ENCODE results near the gene SLC1A2. TPM values are rescaled to one million over a fixed set of nuclear protein-coding genes. Genes with fewer than 3 reads are reported as not detected.

SLC1A2 gene
- total RNA-seq, 1 donor from 2014 or later, result 54.3 TPM

- Mint-ChIP-seq H3K27ac (ENCODE audit: unreplicated experiment) (no peak overlapping the region), H3K27me3 (ENCODE audit: unreplicated experiment) (no peaks in the 10 kb centered on the region), H3K36me3 (ENCODE audit: unreplicated experiment) (peaks cover 11% of the 10 kb centered on the region), H3K9me3 (ENCODE audit: unreplicated experiment) (no peaks in the 10 kb centered on the region), H3K4me3 (ENCODE audit: unreplicated experiment) (no peak overlapping the region), H3K4me1 (ENCODE audit: low read depth, unreplicated experiment) (no peaks in the 10 kb centered on the region)
- peak; percentile 41 for DNase-seq
- peak; percentile 96 for TF ChIP-seq CTCF (IDR thresholded peaks at IDR 0.05; ENCODE audit: partially characterized antibody, unreplicated experiment)
Measured at GRCh38 chr11:35237860-35238715, 181.3 kb downstream of the SLC1A2 start.

GRCh38 chr11:35237351-35237750, 182.0 kb downstream of the SLC1A2 start:
- Mint-ChIP-seq H3K4me3 (ENCODE audit: unreplicated experiment) (no peak overlapping the region), H3K36me3 (ENCODE audit: unreplicated experiment) (peaks cover 11% of the 10 kb centered on the region), H3K4me1 (ENCODE audit: low read depth, unreplicated experiment) (no peaks in the 10 kb centered on the region), H3K27me3 (ENCODE audit: unreplicated experiment) (no peaks in the 10 kb centered on the region), H3K9me3 (ENCODE audit: unreplicated experiment) (no peaks in the 10 kb centered on the region), H3K27ac (ENCODE audit: unreplicated experiment) (no peak overlapping the region)
- DNase-seq, result no peak
- TF ChIP-seq CTCF (IDR thresholded peaks at IDR 0.05; ENCODE audit: partially characterized antibody, unreplicated experiment), result no peak

GRCh38 chr11:35236667-35237003, 182.7 kb downstream of the SLC1A2 start:
- no peaks in the 10 kb centered on the region for H3K27me3 Mint-ChIP-seq (ENCODE audit: unreplicated experiment)
- peaks cover 11% of the 10 kb centered on the region for H3K36me3 Mint-ChIP-seq (ENCODE audit: unreplicated experiment)
- no peaks in the 10 kb centered on the region for H3K9me3 Mint-ChIP-seq (ENCODE audit: unreplicated experiment)
- no peak overlapping the region for H3K4me3 Mint-ChIP-seq (ENCODE audit: unreplicated experiment)
- no peak for DNase-seq
- no peaks in the 10 kb centered on the region for H3K4me1 Mint-ChIP-seq (ENCODE audit: low read depth, unreplicated experiment)
- TF ChIP-seq CTCF (IDR thresholded peaks at IDR 0.05; ENCODE audit: partially characterized antibody, unreplicated experiment), result no peak
- no peak overlapping the region for H3K27ac Mint-ChIP-seq (ENCODE audit: unreplicated experiment)

GRCh38 chr11:35235936-35236666, 183.3 kb downstream of the SLC1A2 start:
- H3K4me1 Mint-ChIP-seq (ENCODE audit: low read depth, unreplicated experiment), result no peaks in the 10 kb centered on the region
- H3K4me3 Mint-ChIP-seq (ENCODE audit: unreplicated experiment), result no peak overlapping the region
- DNase-seq, result no peak
- no peak overlapping the region for H3K27ac Mint-ChIP-seq (ENCODE audit: unreplicated experiment)
- H3K9me3 Mint-ChIP-seq (ENCODE audit: unreplicated experiment), result no peaks in the 10 kb centered on the region
- H3K36me3 Mint-ChIP-seq (ENCODE audit: unreplicated experiment), result peaks cover 11% of the 10 kb centered on the region
- no peak for TF ChIP-seq CTCF (IDR thresholded peaks at IDR 0.05; ENCODE audit: partially characterized antibody, unreplicated experiment)
- H3K27me3 Mint-ChIP-seq (ENCODE audit: unreplicated experiment), result no peaks in the 10 kb centered on the region

- H3K27me3 Mint-ChIP-seq (ENCODE audit: unreplicated experiment), result no peaks in the 10 kb centered on the region
- no peaks in the 10 kb centered on the region for H3K4me1 Mint-ChIP-seq (ENCODE audit: low read depth, unreplicated experiment)
- H3K36me3 Mint-ChIP-seq (ENCODE audit: unreplicated experiment), result peaks cover 11% of the 10 kb centered on the region
- no peak overlapping the region for H3K27ac Mint-ChIP-seq (ENCODE audit: unreplicated experiment)
- no peak for TF ChIP-seq CTCF (IDR thresholded peaks at IDR 0.05; ENCODE audit: partially characterized antibody, unreplicated experiment)
- H3K4me3 Mint-ChIP-seq (ENCODE audit: unreplicated experiment), result no peak overlapping the region
- no peak for DNase-seq
- H3K9me3 Mint-ChIP-seq (ENCODE audit: unreplicated experiment), result no peaks in the 10 kb centered on the region
Measured at GRCh38 chr11:35235498-35235897, 183.9 kb downstream of the SLC1A2 start.
